HEK293T (cell line): ENCODE measurements around the gene KIF19.

ENCODE experiments used
- ARNT ChIP-seq: fragments of 450-650 bp; IDR thresholded peaks from 2 replicates; pipeline ENCODE4 v1.6.1; 2017; ENCODE audit warnings: mild to moderate bottlenecking
- BHLHE40 ChIP-seq: fragments of 450-650 bp; IDR thresholded peaks from 2 replicates; pipeline ENCODE4 v1.6.1; 2016; ENCODE audit warnings: mild to moderate bottlenecking, moderate library complexity, borderline replicate concordance
- CTBP1 ChIP-seq: fragments of 450-650 bp; IDR thresholded peaks from 2 replicates; pipeline ENCODE4 v1.6.1; 2016; ENCODE audit warnings: borderline replicate concordance
- ELF4 ChIP-seq: fragments of 450-650 bp; IDR thresholded peaks from 2 replicates; pipeline ENCODE4 v1.6.1; 2017; ENCODE audit warnings: antibody characterized with exemption
- FOXA1 ChIP-seq: fragments of 450-650 bp; IDR thresholded peaks from 2 replicates; pipeline ENCODE4 v1.6.1; 2016; ENCODE audit warnings: mild to moderate bottlenecking
- FOXK2 ChIP-seq: fragments of 450-650 bp; IDR thresholded peaks from 2 replicates; pipeline ENCODE4 v1.6.1; 2016; ENCODE audit warnings: mild to moderate bottlenecking
- FOXM1 ChIP-seq: fragments of 450-650 bp; IDR thresholded peaks from 2 replicates; pipeline ENCODE4 v1.6.1; 2017; ENCODE audit warnings: mild to moderate bottlenecking, borderline replicate concordance
- L3MBTL2 ChIP-seq: fragments of 450-650 bp; conservative IDR thresholded peaks from 2 replicates; pipeline ENCODE4 v1.6.1; 2016; ENCODE audit warnings: mild to moderate bottlenecking
- LEF1 ChIP-seq: fragments of 450-650 bp; IDR thresholded peaks from 2 replicates; pipeline ENCODE4 v1.6.1; 2017; ENCODE audit warnings: mild to moderate bottlenecking, borderline replicate concordance
- PKNOX1 ChIP-seq: fragments of 450-650 bp; IDR thresholded peaks from 2 replicates; pipeline ENCODE4 v1.6.1; 2016
- SP1 ChIP-seq: fragments of 450-650 bp; IDR thresholded peaks from 2 replicates; pipeline ENCODE4 v1.6.1; 2017
- TARDBP ChIP-seq: fragments of 450-650 bp; IDR thresholded peaks from 2 replicates; pipeline ENCODE4 v1.6.1; 2016

DNA sequence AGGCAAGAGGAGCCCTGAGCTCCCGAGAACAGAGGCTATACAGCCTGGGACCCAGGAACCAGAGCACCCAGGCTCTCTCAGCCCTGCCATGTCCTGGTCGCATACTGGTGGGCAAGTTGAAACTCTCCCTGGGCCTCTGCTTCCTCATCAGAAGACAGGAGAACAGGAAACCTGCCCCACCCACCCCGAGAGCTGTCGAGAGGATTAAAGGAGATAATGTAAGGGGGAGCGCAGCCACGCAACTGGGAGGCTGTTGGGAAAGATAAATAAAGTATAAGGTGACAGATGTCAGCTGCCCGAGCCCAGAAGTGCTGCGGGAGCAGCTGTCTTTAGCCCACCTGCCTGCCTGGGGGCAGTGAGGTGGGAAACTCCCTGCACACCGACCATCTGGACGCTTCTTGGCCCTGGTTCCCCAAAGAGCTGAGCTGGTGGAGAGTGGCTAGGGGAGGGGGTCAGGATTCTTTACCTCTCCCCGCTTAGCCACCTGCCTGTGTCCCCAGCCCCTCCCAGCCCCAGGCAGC is 6.8 kb downstream of the KIF19 start:
- TF ChIP-seq BHLHE40, result no peak
- TF ChIP-seq PKNOX1, result no peak
- no peak for TF ChIP-seq TARDBP
- TF ChIP-seq FOXA1, result no peak
- TF ChIP-seq ELF4, result no peak
- no peak for TF ChIP-seq FOXK2
- no peak for TF ChIP-seq SP1
- no peak for TF ChIP-seq ARNT
- TF ChIP-seq LEF1, result no peak
- TF ChIP-seq L3MBTL2, result no peak
- TF ChIP-seq FOXM1, result no peak
- TF ChIP-seq CTBP1, result no peak
